GM12875 (cell line): ENCODE measurements around the gene VPS37B.

Experiments
- H3K4me3 ChIP-seq: one replicate; pipeline ENCODE4 v1.5.1; 2011; ENCODE audit warnings: low read depth, low read length, control low read depth
- TF ChIP-seq, protein P1 (sequence below): IDR thresholded peaks from 2 replicates; pipeline ENCODE4 v1.5.1; 2011; ENCODE audit warnings: low read depth, mild to moderate bottlenecking, control low read depth, inconsistent platforms, low read length, moderate library complexity, borderline replicate concordance; ENCODE audit not compliant: insufficient read depth

The VPS37B gene

DNA sequence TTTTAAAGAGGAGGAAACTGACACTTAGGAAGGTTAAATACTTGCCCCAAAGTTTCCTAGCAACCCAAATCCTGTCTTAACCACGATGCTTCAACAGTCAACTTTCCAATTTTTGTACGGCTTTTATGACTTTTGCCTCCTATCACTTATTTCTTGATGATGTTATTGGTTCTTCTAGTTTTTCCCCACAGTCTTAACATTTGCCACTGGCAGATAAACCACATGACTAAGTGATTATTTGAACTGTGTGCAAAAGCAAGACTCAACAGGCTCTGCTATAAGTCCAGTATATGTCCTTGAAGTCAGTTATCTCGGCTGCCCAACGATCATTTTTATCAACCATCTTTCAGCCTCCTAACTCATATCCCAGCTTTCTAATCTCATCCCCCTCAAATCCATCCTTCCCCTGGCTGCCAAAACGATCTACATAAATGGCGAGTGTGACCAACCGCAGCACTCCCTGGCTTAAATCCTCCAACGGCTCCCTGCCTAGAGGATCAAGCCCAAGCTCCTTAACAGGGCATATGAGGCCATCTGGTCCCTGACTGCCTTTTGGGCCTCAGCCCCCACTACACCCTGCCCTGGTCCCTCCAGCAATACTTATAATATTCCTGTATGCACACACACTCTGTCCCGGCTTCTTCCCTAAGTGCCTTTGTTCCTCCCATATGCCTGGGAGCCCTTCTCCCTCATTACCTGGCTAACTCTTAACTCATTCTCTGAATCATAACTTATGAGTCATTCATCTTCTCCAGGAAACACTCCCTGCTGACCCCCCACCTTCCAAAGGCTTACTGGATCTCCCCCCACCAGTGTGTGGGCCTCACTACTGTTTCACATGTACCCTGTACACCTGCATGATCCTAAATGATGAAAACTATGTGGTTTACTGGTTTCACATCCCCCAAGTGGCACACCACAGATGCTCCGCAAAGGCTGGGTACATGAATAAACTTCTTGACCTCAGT, 8.8 kb downstream of the VPS37B start:
- H3K4me3 ChIP-seq, result no peak overlapping the region
- TF ChIP-seq, protein P1, sequence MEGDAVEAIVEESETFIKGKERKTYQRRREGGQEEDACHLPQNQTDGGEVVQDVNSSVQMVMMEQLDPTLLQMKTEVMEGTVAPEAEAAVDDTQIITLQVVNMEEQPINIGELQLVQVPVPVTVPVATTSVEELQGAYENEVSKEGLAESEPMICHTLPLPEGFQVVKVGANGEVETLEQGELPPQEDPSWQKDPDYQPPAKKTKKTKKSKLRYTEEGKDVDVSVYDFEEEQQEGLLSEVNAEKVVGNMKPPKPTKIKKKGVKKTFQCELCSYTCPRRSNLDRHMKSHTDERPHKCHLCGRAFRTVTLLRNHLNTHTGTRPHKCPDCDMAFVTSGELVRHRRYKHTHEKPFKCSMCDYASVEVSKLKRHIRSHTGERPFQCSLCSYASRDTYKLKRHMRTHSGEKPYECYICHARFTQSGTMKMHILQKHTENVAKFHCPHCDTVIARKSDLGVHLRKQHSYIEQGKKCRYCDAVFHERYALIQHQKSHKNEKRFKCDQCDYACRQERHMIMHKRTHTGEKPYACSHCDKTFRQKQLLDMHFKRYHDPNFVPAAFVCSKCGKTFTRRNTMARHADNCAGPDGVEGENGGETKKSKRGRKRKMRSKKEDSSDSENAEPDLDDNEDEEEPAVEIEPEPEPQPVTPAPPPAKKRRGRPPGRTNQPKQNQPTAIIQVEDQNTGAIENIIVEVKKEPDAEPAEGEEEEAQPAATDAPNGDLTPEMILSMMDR, result no peak

DNA sequence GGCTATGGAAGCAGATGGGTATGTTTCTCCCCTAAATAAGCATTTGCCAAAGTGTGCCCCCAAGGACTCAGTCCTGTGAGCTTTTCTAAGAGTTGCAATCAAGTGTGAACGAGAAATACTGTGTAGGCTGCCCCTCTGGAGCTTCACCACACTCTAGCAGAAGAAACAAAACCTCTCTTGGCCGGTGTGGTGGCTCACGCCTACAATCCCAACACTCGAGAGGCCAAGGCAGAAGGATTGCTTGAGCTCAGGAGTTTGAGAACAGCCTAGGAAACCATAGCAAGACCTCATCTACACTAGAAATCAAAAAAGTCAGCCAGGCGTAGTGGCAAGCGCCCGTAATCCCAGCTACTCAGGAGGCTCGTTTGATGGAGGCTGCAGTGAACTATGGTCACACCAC, 9.8 kb downstream of the VPS37B start:
- TF ChIP-seq, protein P1, result no peak

DNA sequence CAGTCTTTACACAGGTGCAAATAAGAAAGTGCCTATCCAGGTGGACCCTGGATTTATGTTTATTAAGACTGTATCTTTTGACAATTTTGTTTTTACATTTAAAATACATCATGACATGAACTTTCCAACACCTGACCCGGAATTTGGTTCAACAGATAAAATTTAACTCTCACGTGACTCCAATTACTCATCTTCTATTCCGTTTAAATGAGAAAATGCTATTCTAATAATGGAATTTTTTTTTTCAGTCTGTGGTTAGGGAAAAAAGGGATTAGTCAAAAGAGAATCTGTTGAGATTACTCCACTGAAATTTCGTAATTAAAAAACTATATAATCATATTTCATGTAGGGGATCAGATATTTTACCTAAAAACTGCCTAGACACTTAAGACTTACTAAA, 11.1 kb downstream of the VPS37B start:
- no peak overlapping the region for H3K4me3 ChIP-seq
- TF ChIP-seq, protein P1, result no peak

More for the DNA sequence above, 9.8 kb downstream of the VPS37B start:
- no peak overlapping the region for H3K4me3 ChIP-seq

DNA sequence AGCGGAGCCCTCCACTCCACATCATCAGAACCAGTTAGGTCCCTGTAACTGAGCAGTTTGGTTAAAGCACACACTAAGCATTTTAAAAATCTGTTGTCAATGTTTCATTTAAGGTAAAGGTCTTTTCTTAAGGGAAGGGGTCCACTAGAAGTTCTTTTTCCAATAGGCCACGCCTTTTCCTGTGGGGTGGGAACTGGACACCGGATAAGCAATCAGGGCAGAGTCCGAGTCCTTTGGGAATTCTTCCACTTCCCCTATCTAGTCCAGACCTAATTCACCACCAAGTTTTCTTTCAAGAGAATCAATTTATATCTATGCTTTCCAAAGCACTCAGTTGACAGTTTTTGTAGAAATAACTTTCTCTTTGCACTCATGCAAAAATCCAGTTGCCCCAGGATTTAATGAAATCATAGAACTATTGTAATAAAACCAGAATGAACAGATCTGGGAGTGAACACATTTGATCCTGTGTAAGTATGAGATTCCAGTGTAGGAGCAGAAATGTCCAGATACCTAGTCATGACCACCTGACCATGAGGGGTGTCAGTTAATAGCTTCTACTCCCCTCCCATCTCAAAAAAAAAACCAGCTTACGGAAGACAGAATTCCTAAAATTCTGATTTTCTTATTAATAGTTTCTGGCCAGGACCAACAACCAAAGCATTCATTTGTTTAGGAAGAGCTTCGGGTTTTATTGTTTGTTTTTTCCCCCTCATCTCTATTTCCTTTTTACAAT, 11.7 kb downstream of the VPS37B start:
- TF ChIP-seq, protein P1, result no peak
- no peak overlapping the region for H3K4me3 ChIP-seq

DNA sequence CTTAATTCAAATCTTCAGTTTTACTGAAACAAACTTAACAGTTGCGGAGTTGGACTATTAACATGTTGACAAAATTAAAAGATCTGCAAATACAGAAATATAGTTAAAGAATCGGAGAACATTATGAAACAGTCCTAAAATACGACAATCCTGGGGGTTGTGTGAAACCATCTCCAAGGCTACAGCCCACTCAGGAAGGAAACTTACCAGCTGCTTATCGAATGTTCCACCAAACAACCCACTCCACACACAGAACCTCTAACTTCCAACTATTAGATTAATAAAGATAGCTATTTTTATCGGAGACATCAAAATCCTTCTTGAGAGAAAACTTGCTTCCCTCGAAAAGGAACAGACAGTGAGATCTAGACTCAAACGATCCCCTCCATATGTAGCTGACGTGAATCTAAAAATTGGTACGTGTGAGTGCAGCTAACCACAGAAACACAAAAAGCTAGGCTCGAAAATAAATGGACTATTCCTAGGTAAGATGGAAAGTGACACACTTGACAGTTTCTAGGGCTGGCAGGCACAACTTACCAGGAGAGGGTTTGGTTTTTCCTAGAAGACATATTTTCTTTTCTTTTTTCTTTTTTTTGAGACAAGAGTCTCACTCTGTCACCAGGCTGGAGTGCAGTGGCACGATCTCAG, 12.9 kb downstream of the VPS37B start:
- TF ChIP-seq, protein P1, result no peak
- H3K4me3 ChIP-seq, result no peak overlapping the region

DNA sequence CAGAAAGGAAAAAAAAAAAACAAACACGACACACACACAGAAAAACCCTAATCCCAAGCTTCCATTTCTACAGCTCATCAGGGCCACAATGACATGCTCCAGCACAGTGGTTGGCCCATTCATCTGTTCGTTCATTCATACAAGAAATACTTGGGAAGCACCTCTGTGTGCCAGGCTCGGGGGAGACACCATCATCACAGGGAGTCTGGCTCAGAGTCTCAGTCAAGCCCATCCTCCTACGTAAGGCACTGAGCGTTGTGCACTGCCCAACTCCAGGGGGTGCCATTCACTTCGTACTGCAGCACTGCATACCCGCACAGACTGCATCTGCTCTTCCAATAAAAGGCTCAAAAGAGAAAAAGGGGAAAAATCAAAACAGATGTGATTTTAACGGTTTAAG, 15.3 kb downstream of the VPS37B start:
- H3K4me3 ChIP-seq, result no peak overlapping the region
- TF ChIP-seq, protein P1, result 0 out of 2 replicates have a peak, but pooled peaks have one; percentile 45
